Chondrocyte (in vitro differentiated cells): Measurements from ENCODE around the gene KCNE5. TPM values are rescaled to one million over a fixed set of nuclear protein-coding genes. Genes with fewer than 3 reads are reported as not detected.
"Not testable (repeated sequence)": the region's sequence is repeated elsewhere in the genome, so short reads cannot be mapped to it uniquely, and the experiment has no call there.

ENCODE experiments used
- DNase-seq: peaks from one replicate; pipeline ENCODE4 v3.0.0; 2021; ENCODE audit warnings: mixed read lengths, low spot score
- H3K27ac Mint-ChIP-seq: one replicate; pipeline ENCODE4 v1.8.0; 2021; ENCODE audit warnings: mild to moderate bottlenecking, moderate library complexity, mixed read lengths; ENCODE audit not compliant: unreplicated experiment
- H3K27me3 Mint-ChIP-seq: 2 replicates; pipeline ENCODE4 v1.8.0; 2021; ENCODE audit warnings: low read depth, mixed read lengths
- H3K36me3 Mint-ChIP-seq: 2 replicates; pipeline ENCODE4 v1.8.0; 2021; ENCODE audit warnings: low read depth, mixed read lengths
- H3K4me1 Mint-ChIP-seq: 2 replicates; pipeline ENCODE4 v1.8.0; 2021; ENCODE audit warnings: low read depth, mild to moderate bottlenecking, mixed read lengths
- H3K4me3 Mint-ChIP-seq: one replicate; pipeline ENCODE4 v1.8.0; 2021; ENCODE audit warnings: mild to moderate bottlenecking, moderate library complexity, mixed read lengths; ENCODE audit not compliant: unreplicated experiment
- H3K9me3 Mint-ChIP-seq: 2 replicates; pipeline ENCODE4 v1.8.0; 2021; ENCODE audit warnings: low read depth, mixed read lengths
- long read RNA-seq: library from polyadenylated mRNA; stranded (forward); transcript quantifications from one replicate; pipeline ENCODE4 v2.0.0, GENCODE V29; 2021
- total RNA-seq: library from RNA; stranded (reverse); gene quantifications from 3 replicates; pipeline ENCODE4 v1.2.1, GENCODE V29; 2021
- TF ChIP-seq, protein P1 (sequence below): fragments of 200-600 bp; sonication (generic); IDR thresholded peaks from 2 replicates; pipeline ENCODE4 v1.5.0; 2021; ENCODE audit warnings: antibody characterized with exemption, mild to moderate bottlenecking, moderate library complexity

Gene KCNE5, protein sequence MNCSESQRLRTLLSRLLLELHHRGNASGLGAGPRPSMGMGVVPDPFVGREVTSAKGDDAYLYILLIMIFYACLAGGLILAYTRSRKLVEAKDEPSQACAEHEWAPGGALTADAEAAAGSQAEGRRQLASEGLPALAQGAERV
- 0.56 to 0.85 TPM (median 0.62 TPM) in 3 replicates for total RNA-seq
- long read RNA-seq: 0 reads

DNA sequence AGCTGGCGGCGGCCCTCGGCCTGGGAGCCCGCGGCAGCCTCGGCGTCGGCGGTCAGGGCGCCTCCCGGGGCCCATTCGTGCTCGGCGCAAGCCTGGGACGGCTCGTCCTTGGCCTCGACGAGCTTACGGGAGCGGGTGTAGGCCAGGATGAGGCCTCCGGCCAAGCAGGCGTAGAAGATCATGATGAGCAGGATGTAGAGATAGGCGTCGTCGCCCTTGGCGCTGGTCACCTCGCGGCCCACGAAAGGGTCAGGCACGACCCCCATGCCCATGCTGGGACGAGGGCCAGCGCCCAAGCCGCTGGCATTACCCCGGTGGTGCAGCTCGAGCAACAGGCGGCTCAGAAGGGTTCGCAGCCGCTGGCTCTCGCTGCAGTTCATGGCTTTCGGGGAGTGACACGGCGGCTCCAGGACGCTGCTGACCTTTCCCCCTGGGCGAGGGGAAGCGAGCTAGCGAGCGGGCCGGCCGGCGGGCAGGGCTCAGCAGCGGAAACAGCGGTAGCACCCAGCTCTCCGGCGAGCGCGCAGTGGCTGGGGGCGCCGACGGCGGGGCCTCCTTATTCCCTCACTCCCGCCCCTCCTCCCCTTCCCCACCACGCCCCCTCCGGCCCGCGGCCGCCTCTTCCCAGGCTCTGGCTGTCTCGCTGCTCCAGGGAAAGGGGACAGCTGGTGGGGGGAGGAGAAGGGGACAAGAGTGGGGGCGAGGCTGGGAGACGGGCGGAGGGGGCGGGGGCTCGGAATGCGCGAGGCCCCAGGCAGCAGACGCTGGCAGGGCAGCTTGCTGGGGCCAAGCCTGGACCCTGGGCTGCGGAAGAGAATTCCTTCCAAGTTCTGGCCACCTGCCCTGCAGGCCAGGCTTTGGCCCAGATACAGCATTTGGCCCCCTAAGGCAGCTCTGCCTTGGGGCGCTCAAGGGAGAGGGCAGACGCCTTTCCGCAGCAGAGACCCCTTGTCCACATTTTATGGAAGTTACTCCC, at the start of gene KCNE5:
Gene KCNE5 (minus strand): TSS at position 532 of the 976 bp plus-strand sequence. CDS start 152 bp downstream, at position 380.
- no peak within 1 kb of the TSS for H3K27ac Mint-ChIP-seq
- peaks cover 29% of the 10 kb centered on the region for H3K4me1 Mint-ChIP-seq

DNA sequence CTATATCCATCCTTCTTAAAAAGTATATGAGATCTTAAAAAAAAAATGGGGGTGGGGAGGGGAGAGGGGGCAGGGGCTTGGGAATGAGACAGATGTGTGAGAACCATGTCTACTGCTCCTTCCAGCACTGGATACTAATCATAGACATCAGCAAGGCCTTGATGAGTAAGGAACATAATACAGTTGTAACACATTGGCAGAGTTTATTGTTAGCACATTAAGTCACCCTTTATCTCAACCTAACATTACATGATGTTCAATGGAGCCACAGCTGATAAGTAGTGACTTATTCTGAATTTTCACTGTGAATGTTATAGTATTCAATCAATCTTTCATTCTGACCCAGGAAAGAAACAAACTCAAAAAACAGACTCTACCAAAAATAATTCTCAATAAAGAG, 47.3 kb upstream of the KCNE5 start:
- TF ChIP-seq, protein P1, sequence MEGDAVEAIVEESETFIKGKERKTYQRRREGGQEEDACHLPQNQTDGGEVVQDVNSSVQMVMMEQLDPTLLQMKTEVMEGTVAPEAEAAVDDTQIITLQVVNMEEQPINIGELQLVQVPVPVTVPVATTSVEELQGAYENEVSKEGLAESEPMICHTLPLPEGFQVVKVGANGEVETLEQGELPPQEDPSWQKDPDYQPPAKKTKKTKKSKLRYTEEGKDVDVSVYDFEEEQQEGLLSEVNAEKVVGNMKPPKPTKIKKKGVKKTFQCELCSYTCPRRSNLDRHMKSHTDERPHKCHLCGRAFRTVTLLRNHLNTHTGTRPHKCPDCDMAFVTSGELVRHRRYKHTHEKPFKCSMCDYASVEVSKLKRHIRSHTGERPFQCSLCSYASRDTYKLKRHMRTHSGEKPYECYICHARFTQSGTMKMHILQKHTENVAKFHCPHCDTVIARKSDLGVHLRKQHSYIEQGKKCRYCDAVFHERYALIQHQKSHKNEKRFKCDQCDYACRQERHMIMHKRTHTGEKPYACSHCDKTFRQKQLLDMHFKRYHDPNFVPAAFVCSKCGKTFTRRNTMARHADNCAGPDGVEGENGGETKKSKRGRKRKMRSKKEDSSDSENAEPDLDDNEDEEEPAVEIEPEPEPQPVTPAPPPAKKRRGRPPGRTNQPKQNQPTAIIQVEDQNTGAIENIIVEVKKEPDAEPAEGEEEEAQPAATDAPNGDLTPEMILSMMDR: no peak
- H3K9me3 Mint-ChIP-seq: no peaks in the 10 kb centered on the region
- H3K27ac Mint-ChIP-seq: no peak overlapping the region
- no peak for DNase-seq
- H3K27me3 Mint-ChIP-seq: no peaks in the 10 kb centered on the region
- peaks cover 26% of the 10 kb centered on the region for H3K36me3 Mint-ChIP-seq
- no peak overlapping the region for H3K4me3 Mint-ChIP-seq
- no peaks in the 10 kb centered on the region for H3K4me1 Mint-ChIP-seq

More for the DNA sequence above, at the start of gene KCNE5:
- DNase-seq: no peak
- H3K27me3 Mint-ChIP-seq: no peaks in the 10 kb centered on the region
- TF ChIP-seq, protein P1: no peak
- H3K9me3 Mint-ChIP-seq: peaks cover 4% of the 10 kb centered on the region
- H3K4me3 Mint-ChIP-seq: peak within 1 kb of the TSS; percentile 51
- peaks cover 4% of the 10 kb centered on the region for H3K36me3 Mint-ChIP-seq

DNA sequence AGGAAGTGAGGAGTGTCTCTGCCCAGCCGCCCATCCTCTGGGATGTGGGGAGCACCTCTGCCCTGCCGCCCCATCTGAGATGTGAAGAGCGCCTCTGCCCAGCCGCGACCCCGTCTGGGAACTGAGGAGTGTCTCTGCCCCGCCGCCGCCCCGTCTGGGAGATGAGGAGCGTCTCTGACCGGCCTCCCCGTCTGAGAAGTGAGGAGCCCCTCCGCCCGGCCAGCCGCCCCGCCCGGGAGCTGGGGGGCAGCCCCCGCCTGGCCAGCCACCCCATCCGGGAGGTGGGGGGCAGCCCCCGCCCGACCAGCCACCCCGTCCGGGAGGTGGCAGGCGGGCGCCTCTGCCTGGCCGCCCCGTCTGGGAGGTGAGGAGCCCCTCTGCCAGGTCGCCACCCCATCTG, 46.2 kb upstream of the KCNE5 start:
- not testable (repeated sequence) for H3K4me1 Mint-ChIP-seq, H3K27me3 Mint-ChIP-seq, H3K27ac Mint-ChIP-seq, H3K4me3 Mint-ChIP-seq, H3K9me3 Mint-ChIP-seq
- DNase-seq: peak; percentile 76
- H3K36me3 Mint-ChIP-seq: peaks cover 26% of the 10 kb centered on the region

DNA sequence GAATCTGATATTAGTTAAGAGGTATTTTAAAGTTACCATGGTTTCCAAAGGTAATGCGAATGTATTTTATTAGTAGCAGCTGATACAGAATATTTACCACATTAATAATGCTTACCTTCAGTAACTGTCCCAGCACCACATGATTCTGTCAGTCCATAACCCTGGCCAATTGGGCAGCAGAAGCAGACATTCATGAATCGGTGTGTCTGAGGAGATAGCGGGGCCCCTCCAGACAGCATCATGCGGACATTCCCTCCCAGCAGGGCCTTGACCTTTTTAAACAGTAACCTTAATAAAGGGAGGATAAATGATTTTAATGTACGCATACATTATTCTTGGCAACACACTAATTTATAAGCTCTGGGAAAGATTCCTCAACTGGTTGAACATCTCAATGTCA, 43.0 kb upstream of the KCNE5 start:
- DNase-seq: no peak
- H3K4me1 Mint-ChIP-seq: no peaks in the 10 kb centered on the region
- no peak overlapping the region for H3K4me3 Mint-ChIP-seq
- H3K9me3 Mint-ChIP-seq: no peaks in the 10 kb centered on the region
- H3K27ac Mint-ChIP-seq: no peak overlapping the region
- peaks cover 35% of the 10 kb centered on the region for H3K36me3 Mint-ChIP-seq
- TF ChIP-seq, protein P1: no peak
- no peaks in the 10 kb centered on the region for H3K27me3 Mint-ChIP-seq

DNA sequence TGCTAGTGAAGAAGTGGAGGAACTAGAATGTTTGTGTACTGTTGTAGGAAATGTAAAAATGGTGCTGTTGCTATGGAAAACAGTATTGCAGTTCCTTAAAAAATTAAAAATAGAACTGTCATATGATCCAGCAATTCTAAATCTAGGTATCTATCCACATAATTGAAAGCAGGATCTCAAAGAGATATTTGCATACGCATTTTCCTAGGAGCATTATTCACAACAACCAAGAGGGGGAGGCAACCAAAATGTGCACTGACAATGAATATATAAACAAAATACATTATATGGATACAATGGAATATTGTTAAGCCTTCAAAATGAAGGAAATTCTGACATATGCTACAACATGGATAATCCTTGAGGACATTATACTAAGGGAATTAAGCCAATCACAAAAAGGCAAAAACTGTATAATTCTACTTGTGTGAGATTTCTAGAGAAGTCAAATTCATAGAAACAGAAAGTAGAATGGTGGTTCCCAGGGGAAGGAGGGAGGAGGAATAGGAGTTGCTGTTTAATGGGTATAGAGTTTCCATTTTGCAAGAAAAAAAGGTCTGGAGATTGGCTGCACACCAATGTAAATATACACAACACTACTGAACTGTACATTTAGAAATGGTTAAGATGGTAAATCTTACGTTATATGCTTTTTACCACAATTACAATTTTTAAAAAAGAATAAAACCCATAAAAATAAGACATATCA, 35.6 kb upstream of the KCNE5 start:
- Mint-ChIP-seq H3K4me3 (no peak overlapping the region), H3K27me3 (no peaks in the 10 kb centered on the region), H3K4me1 (peaks cover 23% of the 10 kb centered on the region), H3K36me3 (peaks cover 41% of the 10 kb centered on the region), H3K9me3 (peaks cover 5% of the 10 kb centered on the region), H3K27ac (peak overlapping the region; percentile 78)
- DNase-seq: no peak
- TF ChIP-seq, protein P1: peak; percentile 32
